HG03039 (cell line): ENCODE results near the gene PEAK3.

Experiments
- ATAC-seq: cut with Tn5 transposase; IDR thresholded peaks from one replicate; pipeline ENCODE4 v1.9.1; 2021; ENCODE audit warnings: mild to moderate bottlenecking, moderate library complexity; ENCODE audit not compliant: unreplicated experiment

Gene PEAK3

DNA sequence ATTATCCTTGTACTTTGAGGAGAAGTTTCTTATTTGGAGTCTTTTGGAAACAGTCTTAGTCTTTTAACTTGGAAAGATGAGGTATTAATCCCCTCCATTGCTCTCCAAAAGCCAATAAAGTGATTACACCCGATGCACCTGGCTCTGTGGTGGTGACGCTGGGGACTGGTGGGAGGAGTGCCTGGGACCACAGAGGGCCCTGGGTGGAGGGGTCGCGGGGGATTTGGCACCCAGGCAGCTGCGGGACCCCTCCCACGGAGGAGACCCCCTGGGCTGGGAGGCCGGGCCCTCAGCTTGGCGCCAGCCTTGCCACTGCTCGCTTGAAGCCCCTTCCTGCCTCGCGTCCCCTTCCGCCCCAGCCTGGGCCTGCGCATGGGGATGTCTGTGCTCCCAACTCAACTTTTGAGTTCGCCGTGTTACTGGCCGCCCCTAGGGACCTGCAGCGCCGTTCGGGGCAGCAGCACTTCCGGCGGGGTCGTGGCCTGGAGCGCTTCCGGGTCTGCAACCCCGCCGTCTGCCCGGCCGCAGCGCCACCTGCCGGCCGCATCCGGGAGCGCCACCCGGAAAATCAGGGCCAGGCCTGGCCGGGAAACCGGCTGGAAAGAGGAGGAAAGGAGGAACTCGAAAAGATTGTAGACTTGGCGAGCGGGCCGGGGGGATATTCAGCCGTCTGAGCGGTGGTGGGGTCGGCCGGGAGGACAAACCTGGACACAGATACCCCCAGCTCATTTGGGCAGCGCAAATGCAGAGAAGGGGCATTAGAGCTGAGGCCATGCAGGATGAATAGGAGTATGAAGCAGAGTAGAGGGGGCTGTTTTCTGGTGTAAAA lies 8.4 kb downstream of the PEAK3 start:
- no peak for ATAC-seq

DNA sequence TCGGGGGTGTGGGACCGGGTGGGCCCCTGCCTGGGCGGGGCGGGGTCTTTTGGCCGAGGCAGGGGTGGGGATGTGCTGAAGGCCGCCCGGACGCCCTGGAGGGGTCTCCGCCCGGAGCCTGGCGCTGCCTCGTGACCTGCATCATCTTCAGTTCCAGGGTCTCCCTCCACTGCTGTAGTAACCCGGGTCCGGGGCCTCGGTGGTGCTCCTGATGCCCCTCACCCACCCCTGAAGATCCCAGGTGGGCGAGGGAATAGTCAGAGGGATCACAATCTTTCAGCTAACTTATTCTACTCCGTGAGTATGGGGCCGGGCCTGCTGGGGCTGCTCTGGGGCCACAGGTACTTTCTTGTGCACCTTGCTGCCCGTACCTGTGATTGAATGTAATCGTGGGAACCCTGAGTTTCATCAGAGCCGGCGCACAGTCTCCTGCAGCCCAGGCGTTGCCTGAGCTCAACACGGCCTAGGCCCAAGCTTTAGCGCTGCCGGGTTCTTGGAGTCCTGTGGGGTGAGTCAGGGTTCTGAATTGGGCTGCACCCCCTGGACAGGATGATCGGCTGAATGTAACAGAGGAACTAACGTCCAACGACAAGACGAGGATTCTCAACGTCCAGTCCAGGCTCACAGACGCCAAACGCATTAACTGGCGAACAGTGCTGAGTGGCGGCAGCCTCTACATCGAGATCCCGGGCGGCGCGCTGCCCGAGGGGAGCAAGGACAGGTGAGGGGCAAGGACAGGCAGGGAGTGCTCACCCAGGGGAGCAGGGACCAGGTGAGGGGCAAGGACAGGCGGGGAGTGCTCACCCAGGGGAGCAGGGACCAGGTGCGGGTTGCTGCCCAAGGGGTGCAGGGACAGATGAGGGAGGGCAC lies 10.5 kb downstream of the PEAK3 start:
- ATAC-seq, result no peak

DNA sequence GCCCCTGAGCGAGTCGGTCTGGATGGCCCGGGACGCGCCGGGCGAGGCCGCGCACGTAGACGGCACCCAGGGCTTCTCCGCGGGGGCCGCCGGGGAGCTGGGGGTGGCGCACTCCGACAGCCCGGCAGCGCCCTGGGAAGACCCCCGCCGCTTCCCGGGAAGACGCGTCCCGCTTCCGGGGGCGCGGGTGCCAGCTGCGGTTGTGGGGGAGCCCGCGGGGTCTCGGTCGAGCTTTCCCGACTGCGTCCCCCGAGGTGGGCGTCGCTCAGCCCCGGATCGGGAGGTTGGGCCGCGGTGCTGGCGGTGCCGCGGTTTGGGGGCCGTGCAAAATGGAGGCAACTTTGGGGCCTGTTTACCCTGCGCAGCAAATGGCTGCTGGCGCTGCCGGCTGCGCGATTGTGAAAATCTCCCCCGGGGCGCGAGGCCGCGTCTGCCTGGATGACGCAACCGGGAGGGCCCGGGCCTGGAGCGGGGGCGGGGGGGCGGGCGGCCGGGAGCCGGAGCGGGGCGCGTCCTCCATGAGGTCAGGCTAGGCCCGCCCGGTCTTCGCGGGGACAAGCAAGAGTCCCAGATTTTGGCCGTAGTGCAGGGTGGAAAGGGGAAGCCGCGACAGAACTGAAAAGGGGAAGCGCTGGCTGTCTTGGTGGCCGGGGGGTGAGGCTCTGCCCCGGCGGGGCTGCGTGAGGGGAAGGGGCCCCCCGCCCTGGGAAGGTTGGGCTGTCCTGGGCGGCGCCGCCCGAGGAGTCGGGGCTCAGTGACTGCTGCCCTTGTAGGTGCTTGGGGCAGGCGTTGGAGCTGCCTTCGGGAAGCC lies 11.3 kb downstream of the PEAK3 start:
- ATAC-seq, result no peak

DNA sequence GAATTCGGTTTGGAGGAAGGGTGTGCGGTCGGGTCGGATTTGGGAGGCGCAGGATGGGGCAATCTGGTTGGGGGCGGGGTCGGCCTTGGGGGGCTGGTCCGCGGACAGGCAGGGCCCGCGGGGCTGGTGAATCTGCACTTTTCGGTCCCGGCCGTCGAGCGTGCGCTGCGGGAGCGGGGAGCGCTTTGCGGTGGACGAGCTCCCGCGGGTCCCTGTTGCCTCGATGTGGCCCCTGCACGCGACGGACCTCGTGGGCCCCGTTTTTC lies 11.9 kb downstream of the PEAK3 start:
- no peak for ATAC-seq

DNA sequence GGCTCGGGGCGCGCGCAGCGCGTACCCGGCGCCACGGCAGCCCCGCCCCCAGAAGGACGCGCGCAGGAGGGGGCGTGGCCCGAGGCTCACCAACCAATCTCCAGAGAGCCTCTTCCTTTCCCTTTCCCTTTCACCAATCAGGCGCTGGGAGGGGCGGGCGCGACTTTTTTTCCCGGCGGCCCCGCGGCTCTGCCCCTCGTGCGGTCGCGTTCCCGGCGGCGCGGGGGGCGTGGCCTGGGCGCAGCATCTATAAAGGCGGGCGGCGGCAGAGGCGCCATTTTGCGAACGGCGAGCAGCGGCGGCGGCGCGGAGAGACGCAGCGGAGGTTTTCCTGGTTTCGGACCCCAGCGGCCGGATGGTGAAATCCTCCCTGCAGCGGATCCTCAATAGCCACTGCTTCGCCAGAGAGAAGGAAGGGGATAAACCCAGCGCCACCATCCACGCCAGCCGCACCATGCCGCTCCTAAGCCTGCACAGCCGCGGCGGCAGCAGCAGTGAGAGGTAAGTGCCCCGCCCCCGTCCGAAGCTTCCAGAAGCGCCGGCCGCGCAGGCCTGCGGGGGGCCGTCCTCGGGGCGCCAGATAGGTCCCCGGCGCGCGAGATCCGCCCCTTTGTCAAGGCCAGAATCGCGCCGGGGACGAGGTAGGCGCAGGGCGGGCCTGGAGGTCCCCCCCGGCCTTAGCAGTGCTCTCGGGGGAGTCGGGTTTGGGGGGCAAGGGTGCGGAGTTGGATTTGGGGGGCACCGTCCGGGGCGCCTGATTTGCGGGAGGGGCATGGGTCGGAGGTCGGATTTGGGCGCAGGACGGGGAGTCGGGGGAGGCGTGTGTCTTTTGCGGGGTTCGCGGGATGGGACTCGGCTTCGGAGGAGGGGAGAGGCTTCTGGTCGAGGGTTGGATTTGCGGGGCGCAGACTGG lies 12.5 kb downstream of the PEAK3 start:
- ATAC-seq, result peak; percentile 47

DNA sequence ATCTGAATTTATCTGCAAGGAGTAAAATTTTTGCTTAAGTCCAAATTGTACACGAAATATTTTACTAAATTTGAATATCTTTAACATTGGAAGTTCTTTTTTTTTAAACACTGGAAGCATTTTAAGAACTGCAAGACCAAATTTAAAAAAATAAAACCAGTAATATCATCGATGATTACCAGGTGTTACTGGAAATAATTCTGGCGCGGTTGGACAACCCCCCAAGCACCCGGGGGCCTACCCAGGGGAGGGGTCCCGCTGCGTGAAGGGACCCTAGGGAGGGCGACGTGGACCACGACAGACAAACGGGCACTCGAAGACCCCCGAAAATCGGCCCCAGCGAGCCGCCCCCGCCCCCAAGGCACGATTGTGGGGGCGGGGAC lies 13.1 kb downstream of the PEAK3 start:
- no peak for ATAC-seq

DNA sequence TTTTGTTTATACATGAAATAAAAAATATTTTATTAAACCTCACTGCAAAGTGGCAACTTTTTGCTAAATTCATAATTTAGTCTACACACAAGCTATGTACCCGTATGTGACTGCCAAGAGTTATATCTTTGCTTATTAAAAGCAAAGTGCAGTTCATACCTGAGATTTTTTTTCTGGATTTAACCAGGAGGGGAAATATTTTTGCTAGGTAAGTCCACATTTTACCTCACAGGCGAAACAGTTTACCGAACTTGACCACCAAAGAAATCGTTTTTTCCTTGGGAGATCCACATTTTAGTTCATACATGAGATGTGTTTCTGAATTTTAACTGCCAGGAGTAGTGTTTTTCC lies 13.5 kb downstream of the PEAK3 start:
- no peak for ATAC-seq

DNA sequence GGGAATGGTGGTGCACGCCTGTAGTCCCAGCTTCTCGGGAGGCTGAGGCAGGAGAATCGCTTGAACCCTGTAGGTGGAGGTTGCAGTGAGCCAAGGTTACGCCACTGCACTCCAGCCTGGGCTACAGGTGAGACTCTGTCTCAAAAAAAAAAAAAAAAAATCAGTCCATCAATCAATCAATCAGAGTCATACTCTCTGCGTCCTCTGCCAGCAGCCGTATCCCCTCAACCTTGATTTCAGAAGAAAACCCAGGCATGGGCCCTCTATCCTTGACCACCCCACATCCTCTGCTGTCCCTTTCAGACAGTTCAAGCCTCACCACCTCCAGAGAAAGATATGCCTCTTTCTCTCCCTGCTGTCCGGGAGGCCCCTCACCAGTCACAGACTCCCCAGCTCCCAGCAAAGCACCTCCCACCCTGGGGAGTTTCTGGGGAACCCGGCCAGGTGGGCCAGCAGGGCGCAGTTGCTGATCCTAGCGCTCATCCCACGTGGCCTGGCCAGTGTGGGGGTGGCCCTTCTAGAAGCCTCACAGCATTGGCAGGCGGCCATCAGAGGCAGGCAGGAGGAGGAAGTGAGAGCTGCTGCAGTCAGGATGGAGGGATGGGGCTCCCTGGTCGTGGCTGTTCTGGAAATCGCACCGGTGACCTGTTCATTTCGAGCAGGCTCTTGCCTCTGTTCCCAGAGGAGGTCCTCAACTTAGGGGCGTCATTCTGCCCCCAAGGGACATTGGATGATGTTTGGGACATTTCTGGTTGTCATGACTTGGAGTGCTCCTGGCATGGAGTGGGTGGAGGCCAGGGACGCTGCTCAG lies 15.6 kb downstream of the PEAK3 start:
- no peak for ATAC-seq

DNA sequence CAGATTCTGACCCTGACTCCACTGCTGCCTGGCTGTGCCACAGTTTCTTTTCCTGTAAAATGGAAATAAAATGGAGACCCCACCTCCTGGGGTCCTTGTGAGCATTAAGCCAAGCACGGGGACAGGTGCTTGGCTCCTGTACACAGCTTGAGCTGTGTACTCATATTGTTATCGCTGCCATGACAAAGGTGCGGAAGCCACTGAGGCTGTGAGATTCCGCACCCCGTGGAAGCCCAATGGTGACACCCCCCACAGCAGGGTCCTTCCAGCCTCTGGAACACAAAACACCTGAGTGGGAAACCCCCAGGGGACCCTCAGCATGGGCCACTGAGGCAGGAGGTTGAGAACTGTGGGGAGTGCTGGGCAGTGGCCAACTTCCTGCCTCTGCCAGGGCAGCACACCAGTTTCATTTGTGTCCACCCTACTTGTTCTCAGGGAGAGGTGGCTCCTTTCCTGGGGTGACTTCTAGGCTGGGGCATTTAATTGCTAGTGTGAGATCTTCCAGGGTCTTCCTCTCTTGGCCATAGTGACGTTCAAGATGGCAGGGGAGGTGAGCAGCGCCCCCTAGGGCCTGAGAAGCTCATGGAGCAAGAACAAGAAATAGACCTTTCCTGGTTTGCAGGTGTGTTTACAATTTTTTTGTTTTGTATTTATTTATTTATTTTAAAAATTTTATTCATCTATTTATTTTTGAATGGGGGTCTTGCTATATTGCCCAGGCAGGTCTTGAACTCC lies 20.4 kb downstream of the PEAK3 start:
- ATAC-seq, result no peak

DNA sequence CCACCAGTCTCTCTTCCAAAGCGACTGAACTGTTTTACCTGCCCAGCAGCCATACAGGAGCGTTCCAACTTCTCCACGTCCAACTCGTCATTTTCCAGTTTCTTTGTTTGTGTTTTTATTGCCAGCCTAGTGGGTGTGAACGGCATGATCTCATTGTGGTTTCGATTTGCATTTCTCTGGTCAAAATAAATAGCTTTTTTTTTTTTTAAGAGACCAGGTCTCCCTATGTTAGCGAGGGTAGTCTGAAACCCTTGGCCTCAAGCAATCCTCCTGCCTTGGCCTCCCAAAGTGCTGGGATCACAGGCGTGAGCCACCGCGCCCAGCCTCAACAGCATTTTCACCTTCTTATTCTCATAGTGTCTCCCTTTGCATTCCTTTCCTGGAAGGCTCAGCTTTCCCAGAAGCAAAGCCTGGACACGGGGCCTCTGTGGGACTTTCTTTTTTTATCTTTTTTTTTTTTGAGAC lies 21.6 kb downstream of the PEAK3 start:
- no peak for ATAC-seq

DNA sequence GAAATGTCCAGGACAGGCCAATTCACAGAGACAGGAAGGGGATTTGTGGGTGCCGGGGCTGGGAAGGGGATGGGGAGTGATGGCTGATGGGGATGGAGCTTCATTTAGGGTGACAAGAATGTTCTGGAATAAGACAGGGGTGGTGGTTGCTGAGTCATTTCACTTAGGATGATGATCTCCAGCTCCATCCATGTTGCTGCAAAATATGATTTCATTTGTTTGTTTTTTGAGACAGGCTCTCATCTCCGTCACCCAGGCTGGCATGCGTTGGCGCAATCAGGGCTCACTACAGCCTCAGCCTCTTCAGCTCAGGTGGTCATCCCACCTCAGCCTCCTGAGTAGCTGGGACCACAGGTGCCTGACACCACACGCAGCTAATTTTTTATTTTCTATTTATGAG lies 22.6 kb downstream of the PEAK3 start:
- no peak for ATAC-seq

DNA sequence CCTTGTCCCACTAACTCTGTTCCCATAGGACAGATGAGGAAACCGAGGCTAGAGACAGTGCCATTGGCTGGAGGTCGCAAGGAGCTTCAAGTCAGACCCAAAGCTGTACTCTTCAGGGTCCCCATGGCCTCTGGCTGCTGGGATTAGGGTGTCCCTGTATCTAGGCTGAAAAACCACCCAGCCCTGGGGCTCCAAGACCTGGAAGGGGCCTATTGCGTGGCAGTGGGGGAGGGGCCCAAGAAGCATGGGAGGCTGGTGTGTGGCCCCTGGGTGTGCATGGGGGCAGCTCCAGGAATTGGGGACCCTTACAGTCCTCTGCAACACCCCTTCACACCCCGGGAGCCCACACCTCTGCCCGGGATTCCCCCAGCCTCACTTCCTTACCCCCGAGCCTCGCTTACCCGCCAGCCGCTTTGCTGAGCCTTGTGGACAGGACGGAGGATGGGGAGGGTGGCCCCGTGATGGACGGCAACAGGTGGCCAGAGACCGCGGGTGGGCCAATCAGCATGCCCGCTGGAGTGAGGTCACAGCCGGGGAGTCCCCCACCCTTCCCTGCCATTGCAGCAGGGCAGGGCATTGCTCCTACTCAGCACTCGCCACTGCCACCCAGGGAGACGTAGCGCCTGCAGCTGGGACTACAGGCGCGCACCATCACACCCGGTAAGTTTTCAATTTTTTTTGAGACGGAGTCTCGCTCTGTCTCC lies 25.8 kb downstream of the PEAK3 start, which contains the start of gene JSRP1:
Gene JSRP1 (minus strand): TSS at position 436 of the 704 bp plus-strand sequence. CDS start 1,103 bp downstream, outside the sequence.
- no peak for ATAC-seq

DNA sequence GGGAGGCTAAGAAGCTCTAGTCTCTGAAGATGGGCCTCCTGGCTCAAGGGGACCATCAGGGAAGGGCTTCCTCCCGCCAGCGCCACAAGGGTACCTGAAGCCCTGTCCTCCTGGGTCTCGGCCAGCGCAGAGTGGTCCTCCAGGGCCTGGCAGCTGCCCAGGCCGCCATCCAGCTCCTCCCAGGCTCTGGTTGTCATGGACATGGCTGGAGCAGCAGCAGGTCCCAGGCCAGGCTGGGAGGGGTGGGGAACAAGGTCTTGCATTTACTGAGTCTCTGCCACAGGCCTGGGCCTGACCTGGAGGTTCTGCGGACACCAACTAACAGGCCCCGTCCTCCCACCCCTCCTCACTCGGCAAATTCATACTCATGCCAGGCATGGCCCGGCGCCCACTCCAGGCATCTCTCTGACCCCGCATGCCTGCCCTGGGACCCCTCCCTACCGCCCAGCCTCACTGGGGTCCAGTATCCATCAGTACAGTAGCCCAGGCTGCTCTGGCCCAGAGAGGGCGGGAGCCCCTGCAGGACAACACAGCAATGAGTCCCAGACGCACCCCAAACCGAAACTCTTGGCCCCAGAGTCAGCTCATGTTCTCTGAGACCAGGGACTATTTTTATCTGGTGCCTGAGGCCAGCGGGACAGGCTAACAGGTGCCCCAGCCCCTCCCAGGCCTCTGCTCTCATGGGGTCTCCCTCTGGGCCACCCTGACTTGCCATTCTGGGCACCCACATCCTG lies 26.7 kb downstream of the PEAK3 start:
- ATAC-seq, result no peak

DNA sequence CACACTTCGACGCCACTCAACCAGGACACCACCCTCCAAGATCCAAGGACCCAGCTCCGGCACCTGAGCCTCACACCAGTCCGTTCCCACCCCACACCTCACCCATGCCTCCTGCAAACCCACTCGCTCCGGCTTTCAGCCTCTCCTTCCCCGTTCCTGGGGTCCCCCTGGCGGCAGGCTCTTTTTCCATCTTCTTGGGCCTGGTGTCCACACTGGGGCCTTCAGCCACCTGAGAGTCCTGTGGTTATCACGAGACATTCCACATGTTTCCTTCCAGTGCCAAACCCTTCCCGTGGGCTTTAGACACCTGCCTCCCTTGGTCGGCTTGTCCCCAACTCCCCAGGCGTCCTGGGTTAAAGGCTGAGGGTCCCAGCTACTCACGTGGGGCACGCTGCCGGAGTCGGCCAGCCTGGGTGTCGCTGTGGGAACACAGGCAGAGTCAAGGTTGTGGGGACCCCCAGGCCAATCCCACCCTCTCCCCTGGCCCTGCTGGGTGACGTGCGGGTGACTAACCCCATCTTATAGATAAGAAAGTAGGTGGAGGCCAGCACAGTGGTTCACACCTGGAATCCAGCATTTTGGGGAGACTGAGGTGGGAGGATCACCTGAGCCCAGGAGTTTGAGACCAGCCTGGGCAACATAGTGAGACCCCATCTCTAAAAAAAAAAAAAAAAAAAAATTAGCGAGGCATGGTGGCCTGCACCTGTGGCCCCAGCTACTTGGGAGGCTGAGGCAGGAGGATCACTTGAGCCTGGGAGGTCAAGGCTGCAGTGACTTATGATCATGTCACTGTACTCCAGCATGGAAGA lies 27.7 kb downstream of the PEAK3 start:
- ATAC-seq, result no peak

DNA sequence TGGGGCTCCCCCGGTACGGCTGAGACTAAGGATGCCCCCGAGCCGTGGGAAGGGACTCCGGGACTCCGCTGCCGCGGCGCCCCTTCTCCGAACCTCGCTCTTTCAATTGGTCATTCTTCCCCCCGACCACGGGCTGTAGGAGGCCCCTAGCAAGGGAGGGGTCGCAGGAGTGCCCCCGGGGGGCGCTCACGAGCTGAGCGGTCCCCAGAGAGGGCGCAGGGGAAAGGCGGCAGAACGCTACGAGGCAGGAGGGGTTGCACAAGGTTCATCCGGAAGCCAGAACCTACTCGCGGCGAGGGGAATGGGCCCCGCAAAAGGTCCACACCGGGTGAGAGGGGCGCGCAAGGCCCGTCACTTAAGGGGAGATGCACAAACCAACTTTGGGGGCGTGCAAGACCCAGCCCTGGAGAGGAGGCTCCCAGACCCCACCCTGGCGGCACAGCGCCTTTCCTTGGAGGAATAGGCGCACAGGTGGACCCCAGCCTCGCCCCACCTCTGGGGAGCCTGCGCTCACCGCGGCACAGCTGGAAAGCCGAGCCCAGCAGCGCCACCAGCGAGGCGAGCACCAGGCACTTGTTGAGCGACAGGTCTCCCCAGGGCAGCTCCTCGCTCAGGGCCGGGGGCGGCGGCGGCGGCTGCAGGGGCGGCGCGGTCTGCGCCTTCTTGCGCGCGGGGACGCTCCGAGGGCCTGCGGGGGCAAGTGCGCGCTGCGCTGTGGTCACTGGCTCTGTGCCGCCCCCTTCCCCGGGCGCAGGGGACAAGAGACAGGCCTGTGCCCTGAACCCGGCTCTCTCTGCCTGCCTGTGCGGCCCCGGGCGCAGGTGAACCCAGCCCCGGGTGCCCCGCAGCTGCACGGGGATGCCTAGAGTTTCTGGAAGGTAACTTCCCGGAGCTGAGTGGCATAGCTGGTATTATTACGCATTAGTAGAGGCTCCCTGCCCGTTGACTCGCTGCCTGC lies 28.6 kb downstream of the PEAK3 start:
- no peak for ATAC-seq

DNA sequence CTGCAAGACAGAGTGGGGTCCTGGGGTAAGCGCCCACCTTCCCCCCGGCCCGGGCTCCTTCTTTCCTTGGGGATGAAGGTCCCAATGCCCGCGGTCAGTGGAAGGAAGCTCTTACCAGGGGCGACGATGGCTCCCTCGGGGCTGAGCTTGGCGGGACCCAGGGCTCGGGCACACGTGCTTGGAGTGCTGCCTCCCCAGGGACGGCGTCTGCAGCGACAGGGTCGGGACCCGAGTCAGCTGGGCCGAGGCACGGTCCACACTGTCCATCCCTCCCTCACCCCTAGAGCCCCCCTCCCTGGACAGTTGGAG lies 29.2 kb downstream of the PEAK3 start:
- ATAC-seq, result no peak
